ENCODE results near the gene CTNNB1. TPM values are rescaled to one million over a fixed set of nuclear protein-coding genes. Genes with fewer than 3 reads are reported as not detected.

Gene CTNNB1
- total and polyA plus RNA-seq, 2 of the 8 experiments (the other 6 are each of a cell fraction or from before 2014, with no cell fraction given) = 356 to 579 TPM

DNA sequence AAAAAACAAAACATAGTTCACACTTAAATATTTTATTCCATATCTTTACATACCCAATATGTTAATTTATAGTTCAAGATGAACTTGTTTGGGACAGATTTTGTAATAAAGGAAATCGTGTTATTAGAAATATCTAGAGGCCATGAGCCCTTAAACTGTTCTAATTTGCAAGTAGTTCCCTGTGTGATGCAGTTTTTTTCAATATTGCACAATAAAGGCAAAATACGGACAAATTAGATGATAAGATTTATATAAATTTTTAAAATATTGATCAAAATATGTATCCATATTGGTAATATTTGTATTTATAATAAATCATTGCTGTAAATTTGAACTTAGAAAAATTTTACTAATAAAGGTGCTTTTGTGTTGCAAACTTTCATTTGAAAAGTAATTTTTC, 23.8 kb downstream of the CTNNB1 start:
- Histone ChIP-seq H4K8ac (ENCODE audit: extremely low read depth, insufficient read depth, low read length) (no peak overlapping the region), H4K91ac (replicated peaks; ENCODE audit: insufficient read length, low read length) (no peak overlapping the region), H2BK20ac (ENCODE audit: low read length) (no peak overlapping the region), H4K20me1 (replicated peaks in 1 of 2; ENCODE audit: control insufficient read depth in 1 of 2, insufficient read depth in 2 of 2, low read length in 2 of 2) (peaks cover 21 to 29% of the 10 kb centered on the region in 2 experiments), H2BK12ac (ENCODE audit: low read depth, low read length) (no peak overlapping the region), H3K56ac (replicated peaks; ENCODE audit: insufficient read length, low read depth, low read length) (no peak overlapping the region), H3K9me3 (ENCODE audit: insufficient read depth in 2 of 2, low read depth in 1 of 2, low read length in 1 of 2) (no peaks in the 10 kb centered on the region), H2BK5ac (ENCODE audit: low read depth, low read length) (no peak overlapping the region), H3K79me2 (ENCODE audit: control insufficient read depth in 1 of 2, insufficient read depth in 2 of 2, low read length in 2 of 2) (peaks cover 7 to 100% of the 10 kb centered on the region in 2 experiments), H3K4me1 (replicated peaks in 1 of 4; ENCODE audit: control insufficient read depth in 3 of 4, insufficient read depth in 4 of 4, low read length in 3 of 4) (peaks cover 0 to 6% (median 0%) of the 10 kb centered on the region in 4 experiments; a peak in 3 of 7 replicates), H3K18ac (ENCODE audit: extremely low read depth, low read length) (no peak overlapping the region), H3K79me1 (ENCODE audit: low read depth, low read length) (peaks cover 4% of the 10 kb centered on the region; the same call in 1 of the 2 replicates), H2BK15ac (ENCODE audit: low read length) (no peak overlapping the region), H3K4ac (replicated peaks; ENCODE audit: insufficient read length, low read depth, low read length) (no peak overlapping the region), H3K4me2 (ENCODE audit: insufficient read depth in 1 of 2, low read depth in 2 of 2, low read length in 2 of 2) (no peak overlapping the region), H3K27me3 (replicated peaks in 1 of 4; ENCODE audit: control insufficient read depth in 3 of 4, extremely low read depth in 1 of 4, insufficient read depth in 3 of 4, low read length in 3 of 4) (peaks cover 0 to 1% (median 0%) of the 10 kb centered on the region in 4 experiments; a peak in 1 of 7 replicates), H3K9ac (replicated peaks in 1 of 4; ENCODE audit: extremely low read depth in 1 of 4, low read depth in 3 of 4, low read length in 3 of 4) (no peak overlapping the region), H2BK120ac (replicated peaks; ENCODE audit: low read depth, low read length) (no peak overlapping the region), H3K36me3 (ENCODE audit: control insufficient read depth in 2 of 4, insufficient read depth in 4 of 4, low read length in 3 of 4) (peaks cover 19 to 49% (median 35%) of the 10 kb centered on the region in 4 experiments), H2AK5ac (ENCODE audit: low read depth, low read length) (no peak overlapping the region), H3K23ac (ENCODE audit: insufficient read length) (no peak overlapping the region), H3K14ac (ENCODE audit: insufficient read length) (no peak overlapping the region), H3K23me2 (ENCODE audit: low read depth, low read length) (no peaks in the 10 kb centered on the region), H2AFZ (ENCODE audit: low read length) (no peak overlapping the region), H3K4me3 (ENCODE audit: extremely low read depth in 1 of 4, insufficient read depth in 2 of 4, low read depth in 3 of 4, low read length in 4 of 4) (no peak overlapping the region), H4K5ac (ENCODE audit: insufficient read length, low read depth, low read length) (no peak overlapping the region), H3K27ac (ENCODE audit: low read depth, low read length) (no peak overlapping the region)
- POLR2A ChIA-PET (ENCODE audit: partially characterized antibody) = interaction anchor here (0.7 to 2.1 kb wide), 3 partner anchors 10 to 24 kb away, joined by 4 to 9 read pairs (median 5); partner anchors contain the start of gene CTNNB1
- no peak for DNase-seq (ENCODE audit: low read depth in 1 of 2, low spot score in 2 of 2)
- WGBS, 2 experiments (ENCODE audit: extremely low coverage in 1 of 2, insufficient coverage in 1 of 2, insufficient read length in 1 of 2, insufficient replicate concordance in 2 of 2, low coverage in 1 of 2, low lambda C conversion rate in 2 of 2, missing lambda C conversion rate in 1 of 2) = 83% methylated on average over 2 of the region's 2 CpGs; no CpG with 5 or more reads in 1 of the 2 experiments
- CTCF ChIA-PET (ENCODE audit: partially characterized antibody) = interaction anchor here (1.0 kb wide), 1 partner anchor 13 kb away, joined by 3 read pairs; no protein-coding TSS in a partner anchor
- no peak for TF ChIP-seq CTBP2 (IDR thresholded peaks at IDR 0.05; ENCODE audit: borderline replicate concordance, insufficient read depth, insufficient read length, low read length)
- no peak for TF ChIP-seq SIRT6 (IDR thresholded peaks at IDR 0.05; ENCODE audit: low read length)
- TF ChIP-seq ASH2L (IDR thresholded peaks at IDR 0.05; ENCODE audit: low read length) = no peak
- no peak for TF ChIP-seq POLR2AphosphoS5 (IDR thresholded peaks at IDR 0.05; ENCODE audit: low read depth, low read length)
- no peak for TF ChIP-seq GABPA (IDR thresholded peaks at IDR 0.05; ENCODE audit: borderline replicate concordance, insufficient read depth, low read length)
- TF ChIP-seq RXRA (IDR thresholded peaks at IDR 0.05; ENCODE audit: insufficient read depth, low read depth, low read length) = no peak
- no peak for TF ChIP-seq BRCA1 (IDR thresholded peaks at IDR 0.05; ENCODE audit: low read depth, low read length)
- TF ChIP-seq RAD21 (IDR thresholded peaks at IDR 0.05 in 1 of 2, conservative IDR thresholded peaks at IDR 0.05 in 1 of 2; ENCODE audit: low read depth in 2 of 2, low read length in 2 of 2) = no peak
- no peak for TF ChIP-seq PHF8 (conservative IDR thresholded peaks at IDR 0.05; ENCODE audit: low read depth, low read length)
- TF ChIP-seq, protein P1, sequence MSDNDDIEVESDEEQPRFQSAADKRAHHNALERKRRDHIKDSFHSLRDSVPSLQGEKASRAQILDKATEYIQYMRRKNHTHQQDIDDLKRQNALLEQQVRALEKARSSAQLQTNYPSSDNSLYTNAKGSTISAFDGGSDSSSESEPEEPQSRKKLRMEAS (IDR thresholded peaks at IDR 0.05) = no peak
- TF ChIP-seq BACH1 (IDR thresholded peaks at IDR 0.05; ENCODE audit: low read length) = no peak
- TF ChIP-seq SP4 (IDR thresholded peaks at IDR 0.05; ENCODE audit: low read length) = no peak
- no peak for FAIRE-seq

All from H1 (cell line).